H1 (cell line): ENCODE measurements around the gene USP36. TPM values are rescaled to one million over a fixed set of nuclear protein-coding genes. Genes with fewer than 3 reads are reported as not detected.

Experiments
- CTCF ChIA-PET: fragments of 300-600 bp; sonication (Branson Sonifier 250); formaldehyde crosslinking; loops from one replicate; lab custom pipeline; 2021; ENCODE audit not compliant: partially characterized antibody; lab: Charles Lee
- POLR2A ChIA-PET: fragments of 300-600 bp; sonication (Branson Sonifier 250); formaldehyde crosslinking; loops from one replicate; lab custom pipeline; 2021; ENCODE audit warnings: inconsistent platforms; ENCODE audit not compliant: partially characterized antibody; lab: Charles Lee
- DNase-seq, 2 experiments: peaks; one replicate each; pipeline versions ENCODE4 v3.0.0 to v3.0.0-alpha.2; 2010 to 2022; ENCODE audit warnings: low spot score in 2 of 2, low read depth in 1 of 2, mixed read lengths in 1 of 2
- FAIRE-seq: peaks from 2 replicates; lab custom pipeline; 2011; peaks lifted over from hg19 to GRCh38; lab: Jason Lieb, UNC
- H2AFZ ChIP-seq: 2 replicates; pipeline ENCODE4 v1.8.1; 2012; ENCODE audit warnings: low read length, inconsistent platforms
- H2AK5ac ChIP-seq: 2 replicates; pipeline ENCODE4 v1.6.1; 2013; ENCODE audit warnings: low read depth, low read length
- H2BK120ac ChIP-seq: replicated peaks from 2 replicates; pipeline ENCODE3; 2013; ENCODE audit warnings: low read depth, low read length, inconsistent platforms
- H2BK12ac ChIP-seq: 2 replicates; pipeline ENCODE4 v1.6.1; 2013; ENCODE audit warnings: low read depth, low read length
- H2BK15ac ChIP-seq: 2 replicates; pipeline ENCODE4 v1.6.1; 2013; ENCODE audit warnings: low read length
- H2BK20ac ChIP-seq: 2 replicates; pipeline ENCODE4 v1.6.1; 2013; ENCODE audit warnings: low read length
- H2BK5ac ChIP-seq: 2 replicates; pipeline ENCODE4 v1.6.1; 2013; ENCODE audit warnings: low read depth, low read length
- H3K14ac ChIP-seq: 2 replicates; pipeline ENCODE4 v1.6.1; 2013; ENCODE audit warnings: inconsistent platforms; ENCODE audit not compliant: insufficient read length
- H3K18ac ChIP-seq: 2 replicates; pipeline ENCODE4 v1.6.1; 2013; ENCODE audit warnings: low read length; ENCODE audit errors: extremely low read depth
- H3K23ac ChIP-seq: 2 replicates; pipeline ENCODE4 v1.6.1; 2013; ENCODE audit warnings: inconsistent platforms; ENCODE audit not compliant: insufficient read length
- H3K23me2 ChIP-seq: 2 replicates; pipeline ENCODE4 v1.6.1; 2013; ENCODE audit warnings: low read depth, low read length
- H3K27ac ChIP-seq: 2 replicates; pipeline ENCODE4 v1.6.1; 2011; ENCODE audit warnings: low read depth, low read length, inconsistent platforms
- H3K27me3 ChIP-seq, 4 experiments: replicated peaks in 1 of 4; 1 replicate in 1 of 4; 2 replicates in 3 of 4; pipeline versions ENCODE4 v1.6.1 to v1.8.1; 2011 to 2013; ENCODE audit warnings: low read length in 3 of 4, mild to moderate bottlenecking in 3 of 4, inconsistent platforms in 2 of 4, mixed read lengths in 2 of 4, moderate library complexity in 1 of 4; ENCODE audit not compliant: control insufficient read depth in 3 of 4, insufficient read depth in 3 of 4; ENCODE audit errors: extremely low read depth in 1 of 4
- H3K36me3 ChIP-seq, 4 experiments: 2 replicates each; pipeline versions ENCODE4 v1.6.1 to v1.8.1; 2011 to 2013; ENCODE audit warnings: mild to moderate bottlenecking in 4 of 4, low read length in 3 of 4, moderate library complexity in 2 of 4, control low read depth in 1 of 4, inconsistent platforms in 1 of 4; ENCODE audit not compliant: insufficient read depth in 4 of 4, control insufficient read depth in 2 of 4
- H3K4ac ChIP-seq: replicated peaks from 2 replicates; pipeline ENCODE3; 2013; ENCODE audit warnings: low read length, low read depth, mixed read lengths, inconsistent platforms; ENCODE audit not compliant: insufficient read length
- H3K4me1 ChIP-seq, 4 experiments: replicated peaks in 1 of 4; 1 replicate in 1 of 4; 2 replicates in 3 of 4; pipeline versions ENCODE4 v1.6.1 to v1.8.1; 2011 to 2013; ENCODE audit warnings: low read length in 3 of 4, inconsistent platforms in 2 of 4, mixed read lengths in 1 of 4; ENCODE audit not compliant: insufficient read depth in 4 of 4, control insufficient read depth in 3 of 4
- H3K4me2 ChIP-seq, 2 experiments: 2 replicates each; pipeline versions ENCODE4 v1.6.1 to v1.8.1; 2011 to 2013; ENCODE audit warnings: low read depth in 2 of 2, low read length in 2 of 2, control low read depth in 1 of 2, inconsistent platforms in 1 of 2, mild to moderate bottlenecking in 1 of 2; ENCODE audit not compliant: insufficient read depth in 1 of 2
- H3K4me3 ChIP-seq, 4 experiments: fragments of 200-600, 300-600 bp in 1 of 4; sonication (generic), shearing (Covaris generic), sonication (Bioruptor Twin) in 1 of 4; 2 replicates each; pipeline versions ENCODE4 v1.5.1 to v1.8.1; 2011 to 2016; ENCODE audit warnings: low read length in 4 of 4, low read depth in 3 of 4, control low read depth in 2 of 4, inconsistent platforms in 2 of 4, mild to moderate bottlenecking in 2 of 4, mixed read lengths in 1 of 4, moderate library complexity in 1 of 4; ENCODE audit not compliant: insufficient read depth in 2 of 4; ENCODE audit errors: extremely low read depth in 1 of 4
- H3K56ac ChIP-seq: replicated peaks from 2 replicates; pipeline ENCODE3; 2013; ENCODE audit warnings: low read depth, mild to moderate bottlenecking, mixed read lengths, low read length, inconsistent platforms; ENCODE audit not compliant: insufficient read length
- H3K79me1 ChIP-seq: 2 replicates; pipeline ENCODE4 v1.6.1; 2013; ENCODE audit warnings: low read depth, low read length, control low read depth
- H3K79me2 ChIP-seq, 2 experiments: 2 replicates each; pipeline versions ENCODE4 v1.6.1 to v1.8.1; 2012 to 2013; ENCODE audit warnings: low read length in 2 of 2, mild to moderate bottlenecking in 2 of 2, inconsistent platforms in 1 of 2; ENCODE audit not compliant: insufficient read depth in 2 of 2, control insufficient read depth in 1 of 2
- H3K9ac ChIP-seq, 4 experiments: replicated peaks in 1 of 4; 1 replicate in 1 of 4; 2 replicates in 3 of 4; pipeline versions ENCODE4 v1.6.1 to v1.8.1; 2011 to 2013; ENCODE audit warnings: low read depth in 3 of 4, low read length in 3 of 4, control low read depth in 2 of 4, mild to moderate bottlenecking in 2 of 4, moderate library complexity in 2 of 4, inconsistent platforms in 1 of 4; ENCODE audit errors: extremely low read depth in 1 of 4
- H3K9me3 ChIP-seq, 2 experiments: 2 replicates each; pipeline versions ENCODE4 v1.6.1 to v1.8.1; 2012 to 2013; ENCODE audit warnings: mild to moderate bottlenecking in 2 of 2, moderate library complexity in 2 of 2, control low read depth in 1 of 2, inconsistent platforms in 1 of 2, low read depth in 1 of 2, low read length in 1 of 2, mixed read lengths in 1 of 2; ENCODE audit not compliant: insufficient read depth in 2 of 2
- H4K20me1 ChIP-seq, 2 experiments: replicated peaks in 1 of 2; 2 replicates each; pipeline versions ENCODE3 to v1.8.1; 2011 to 2013; ENCODE audit warnings: inconsistent platforms in 2 of 2, low read length in 2 of 2, mild to moderate bottlenecking in 1 of 2; ENCODE audit not compliant: insufficient read depth in 2 of 2, control insufficient read depth in 1 of 2
- H4K5ac ChIP-seq: 2 replicates; pipeline ENCODE4 v1.6.1; 2013; ENCODE audit warnings: low read length, low read depth, mixed read lengths, inconsistent platforms; ENCODE audit not compliant: insufficient read length
- H4K8ac ChIP-seq: 2 replicates; pipeline ENCODE4 v1.8.0; 2013; ENCODE audit warnings: mild to moderate bottlenecking, moderate library complexity, low read length, inconsistent platforms; ENCODE audit not compliant: insufficient read depth; ENCODE audit errors: extremely low read depth
- H4K91ac ChIP-seq: replicated peaks from 2 replicates; pipeline ENCODE3; 2013; ENCODE audit warnings: low read length, mixed read lengths, inconsistent platforms; ENCODE audit not compliant: insufficient read length
- GABPA ChIP-seq: IDR thresholded peaks from 2 replicates; pipeline ENCODE4 v1.6.1; 2011; ENCODE audit warnings: mild to moderate bottlenecking, low read length, moderate library complexity, borderline replicate concordance; ENCODE audit not compliant: insufficient read depth
- KDM1A ChIP-seq: fragments of 200-600, 300-600 bp; sonication (generic); IDR thresholded peaks from 2 replicates; pipeline ENCODE4 v1.7.1; 2016; ENCODE audit warnings: mild to moderate bottlenecking, low read length, borderline replicate concordance
- KDM4A ChIP-seq: IDR thresholded peaks from one replicate; pipeline ENCODE4 v1.7.1; 2012; ENCODE audit warnings: low read depth, mild to moderate bottlenecking, moderate library complexity, low read length, inconsistent platforms; ENCODE audit not compliant: severe bottlenecking
- KDM5A ChIP-seq: fragments of 200-600 bp; IDR thresholded peaks from 2 replicates; pipeline ENCODE4 v1.7.1; 2012; ENCODE audit warnings: mild to moderate bottlenecking, low read length, inconsistent platforms, mixed read lengths
- NANOG ChIP-seq: IDR thresholded peaks from 2 replicates; pipeline ENCODE4 v1.6.1; 2011; ENCODE audit warnings: low read length, low read depth, mild to moderate bottlenecking, inconsistent platforms; ENCODE audit not compliant: insufficient read depth, poor library complexity, severe bottlenecking
- NRF1 ChIP-seq: IDR thresholded peaks from 2 replicates; pipeline ENCODE4 v1.6.1; 2011; ENCODE audit warnings: mild to moderate bottlenecking, low read depth, low read length, improper control_type of control experiment
- RBBP5 ChIP-seq: IDR thresholded peaks from 2 replicates; pipeline ENCODE4 v1.7.1; 2012; ENCODE audit warnings: low read depth, mild to moderate bottlenecking, inconsistent platforms, low read length, moderate library complexity, borderline replicate concordance
- RFX5 ChIP-seq: IDR thresholded peaks from 2 replicates; pipeline ENCODE4 v1.6.1; 2011; ENCODE audit warnings: low read depth, low read length, improper control_type of control experiment, borderline replicate concordance
- SIRT6 ChIP-seq: IDR thresholded peaks from one replicate; pipeline ENCODE4 v1.7.1; 2012; ENCODE audit warnings: low read length, inconsistent platforms
- SIX5 ChIP-seq: IDR thresholded peaks from 2 replicates; pipeline ENCODE4 v1.6.1; 2011; ENCODE audit warnings: mild to moderate bottlenecking, low read depth, low read length
- TAF1 ChIP-seq: IDR thresholded peaks from 2 replicates; pipeline ENCODE4 v1.6.1; 2011; ENCODE audit warnings: mild to moderate bottlenecking, low read depth, low read length
- TAF7 ChIP-seq: optimal IDR thresholded peaks from 2 replicates; pipeline ENCODE3; 2011; ENCODE audit warnings: low read depth, mild to moderate bottlenecking, inconsistent platforms, low read length, moderate library complexity, borderline replicate concordance
- TBP ChIP-seq: IDR thresholded peaks from 2 replicates; pipeline ENCODE4 v1.6.1; 2011; ENCODE audit warnings: low read depth, low read length, improper control_type of control experiment
- YY1 ChIP-seq: IDR thresholded peaks from 2 replicates; pipeline ENCODE4 v1.6.1; 2011; ENCODE audit warnings: low read depth, mild to moderate bottlenecking, low read length
- WGBS, 2 experiments: shearing (Covaris generic) in 1 of 2; methylation state at CpG; one replicate each; pipeline versions ENCODE4 v1.1.6 to v1.1.7; 2013 to 2015; ENCODE audit warnings: low lambda C conversion rate in 2 of 2, mixed read lengths in 2 of 2, inconsistent platforms in 1 of 2, low coverage in 1 of 2, missing lambda C conversion rate in 1 of 2; ENCODE audit not compliant: insufficient replicate concordance in 2 of 2, insufficient coverage in 1 of 2, insufficient read length in 1 of 2; ENCODE audit errors: extremely low coverage in 1 of 2, missing lambda C conversion rate in 1 of 2; 5-methylcytosine and 5-hydroxymethylcytosine counted together
- polyA plus RNA-seq, 7 experiments: library from polyadenylated mRNA; depleted of rRNA in 3 of 7; stranded (reverse) in 5 of 7; unstranded in 2 of 7; fragments of >200 nt in 5 of 7; fragments of 200-250 nt in 2 of 7; gene quantifications; 1 replicate in 5 of 7; 2 replicates in 1 of 7; 4 replicates in 1 of 7; pipeline versions ENCODE4 v1.2.1 to v1.2.3, GENCODE V29; 2011 to 2013; ENCODE audit warnings: missing spikeins in 2 of 7, mixed read lengths in 2 of 7
- total RNA-seq: library from RNA; stranded (reverse); fragmentation: NEBNext Ultra II Directional; extraction: Animal tissue kit (Norgen Biotek cat#: 25700); gene quantifications from 2 replicates; pipeline ENCODE4 v1.2.1, GENCODE V29; 2021

The USP36 gene
- total and polyA plus RNA-seq, 2 of the 8 experiments (the other 6 are each of a cell fraction or from before 2014, with no cell fraction given), result 40.7 to 67.7 TPM

DNA sequence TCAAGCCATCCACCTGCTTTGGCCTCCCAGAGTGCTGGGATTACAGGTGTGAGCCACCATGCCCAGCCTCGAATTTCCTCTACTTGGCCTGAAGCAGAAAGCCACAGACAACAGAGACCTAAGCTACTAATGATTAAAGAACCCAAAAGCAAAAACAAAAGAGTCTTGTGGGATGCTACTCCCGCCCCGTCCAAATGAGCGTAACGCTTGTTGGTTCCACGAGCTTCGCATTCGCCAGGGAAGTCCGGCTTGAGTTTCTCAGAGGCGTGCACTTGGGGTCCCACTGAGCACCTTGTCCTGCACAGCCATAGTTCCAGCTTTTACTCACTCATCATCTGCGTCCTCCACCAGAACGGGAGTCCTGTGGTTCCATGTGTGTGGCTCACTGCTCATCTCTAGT lies 46.3 kb upstream of the USP36 start:
- Histone ChIP-seq H3K9ac (no peak overlapping the region), H3K23ac (no peak overlapping the region), H2BK120ac (no peak overlapping the region), H3K56ac (no peak overlapping the region), H4K8ac (peak overlapping the region; percentile 35; the same call in 1 of the 2 replicates), H2BK5ac (no peak overlapping the region), H2AK5ac (no peak overlapping the region), H3K79me2 (peaks cover 0 to 6% of the 10 kb centered on the region in 2 experiments; a peak in 1 of 4 replicates), H4K20me1 (peaks cover 4 to 5% of the 10 kb centered on the region in 2 experiments), H3K9me3 (no peaks in the 10 kb centered on the region), H2BK12ac (no peak overlapping the region), H2AFZ (no peak overlapping the region), H3K79me1 (peaks cover 3% of the 10 kb centered on the region; the same call in 1 of the 2 replicates), H2BK20ac (no peak overlapping the region), H3K14ac (no peak overlapping the region), H3K4me2 (no peak overlapping the region), H4K91ac (no peak overlapping the region), H2BK15ac (no peak overlapping the region), H3K23me2 (no peaks in the 10 kb centered on the region), H3K4ac (no peak overlapping the region), H3K36me3 (peaks cover 0 to 2% (median 0%) of the 10 kb centered on the region in 4 experiments; a peak in 1 of 8 replicates), H4K5ac (no peak overlapping the region), H3K27ac (no peak overlapping the region), H3K4me1 (peaks cover 0 to 23% (median 20%) of the 10 kb centered on the region in 4 experiments; a peak in 6 of 7 replicates), H3K27me3 (no peaks in the 10 kb centered on the region; a peak in 1 of 7 replicates), H3K18ac (no peak overlapping the region), H3K4me3 (no peak overlapping the region)
- no peak for TF ChIP-seq TAF1
- no peak for TF ChIP-seq TAF7
- TF ChIP-seq YY1, result no peak
- no peak for TF ChIP-seq KDM1A
- TF ChIP-seq TBP, result no peak
- no peak for TF ChIP-seq SIRT6
- TF ChIP-seq RFX5, result no peak
- TF ChIP-seq NANOG, result no peak
- TF ChIP-seq GABPA, result no peak
- TF ChIP-seq KDM4A, result no peak
- TF ChIP-seq KDM5A, result no peak
- TF ChIP-seq RBBP5, result no peak
- TF ChIP-seq NRF1, result no peak
- TF ChIP-seq SIX5, result no peak
- FAIRE-seq (no peak), DNase-seq (no peak)
- ChIA-PET POLR2A (interaction anchor here (0.6 to 1.6 kb wide), 2 partner anchors 8 to 252 kb away, joined by 3 read pairs; no protein-coding TSS in a partner anchor), CTCF (interaction anchor here (1.3 to 2.8 kb wide), 5 partner anchors 9 to 85 kb away, joined by 3 to 12 read pairs (median 7); no protein-coding TSS in a partner anchor)
- 93% methylated on average over 12 of the region's 12 CpGs; no CpG with 5 or more reads in 1 of the 2 experiments for WGBS, 2 experiments
